AG10803 (cell line): ENCODE results near the gene PDYN.

ENCODE experiments used
- DNase-seq: peaks from one replicate; pipeline ENCODE4 v3.0.0; 2010; ENCODE audit warnings: low read depth
- H3K4me3 ChIP-seq: 2 replicates; pipeline ENCODE4 v1.5.1; 2011; ENCODE audit warnings: mild to moderate bottlenecking, low read length, control low read depth
- CTCF ChIP-seq: conservative IDR thresholded peaks from 2 replicates; pipeline ENCODE4 v1.5.1; 2011; ENCODE audit warnings: mild to moderate bottlenecking, low read length, control low read depth, inconsistent platforms

PDYN gene

GRCh38 chr20:1944345-1945091, 49.3 kb downstream of the PDYN start:
- no peak for TF ChIP-seq CTCF
- no peak for DNase-seq

GRCh38 chr20:1943275-1944002, 50.4 kb downstream of the PDYN start:
- no peak for TF ChIP-seq CTCF
- DNase-seq: peak; percentile 76
- no peak overlapping the region for H3K4me3 ChIP-seq

More at GRCh38 chr20:1944345-1945091, 49.3 kb downstream of the PDYN start:
- no peak overlapping the region for H3K4me3 ChIP-seq

GRCh38 chr20:1942486-1943274, 51.2 kb downstream of the PDYN start:
- TF ChIP-seq CTCF: no peak
- no peak overlapping the region for H3K4me3 ChIP-seq
- no peak for DNase-seq

- no peak overlapping the region for H3K4me3 ChIP-seq
Observed at GRCh38 chr20:1942061-1942460, 51.8 kb downstream of the PDYN start.

GRCh38 chr20:1941226-1941625, 52.6 kb downstream of the PDYN start:
- no peak for TF ChIP-seq CTCF
- H3K4me3 ChIP-seq: no peak overlapping the region; the same call in 1 of the 2 replicates
- DNase-seq: peak; percentile 56

More at GRCh38 chr20:1942061-1942460, 51.8 kb downstream of the PDYN start:
- no peak for DNase-seq
- no peak for TF ChIP-seq CTCF

GRCh38 chr20:1940581-1940980, 53.3 kb downstream of the PDYN start:
- DNase-seq: no peak
- no peak overlapping the region for H3K4me3 ChIP-seq
- no peak for TF ChIP-seq CTCF
